GM10266 (cell line): ENCODE results near the gene CYP11A1.

Source experiments
- DNase-seq: peaks from one replicate; pipeline ENCODE4 v3.0.0; 2012; ENCODE audit errors: extremely low spot score
- CTCF ChIP-seq: IDR thresholded peaks from 2 replicates; pipeline ENCODE4 v1.5.1; 2012; ENCODE audit warnings: mild to moderate bottlenecking, low read depth; ENCODE audit not compliant: control insufficient read depth, insufficient read depth; ENCODE audit errors: missing control alignments

Gene CYP11A1

DNA sequence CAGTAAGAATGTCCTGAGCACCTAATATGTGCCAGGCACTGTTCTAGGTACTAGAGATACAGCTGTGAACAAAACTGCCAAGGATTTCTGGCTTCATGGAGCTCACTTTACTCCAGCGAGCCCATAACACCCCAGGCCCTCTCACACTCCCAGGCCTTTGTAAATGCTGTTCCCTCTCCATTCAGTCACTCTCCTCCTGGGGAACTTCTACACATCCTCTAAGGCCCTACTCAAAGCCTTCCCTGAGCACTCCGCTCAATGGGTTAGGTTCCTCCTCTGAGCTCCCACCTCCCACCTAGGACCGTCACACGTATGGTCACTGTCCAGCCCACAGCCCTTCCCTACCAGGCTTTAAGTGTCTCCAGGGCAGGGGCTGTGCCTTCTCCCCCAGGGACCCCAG, 39.1 kb upstream of the CYP11A1 start:
- TF ChIP-seq CTCF = no peak
- no peak for DNase-seq

DNA sequence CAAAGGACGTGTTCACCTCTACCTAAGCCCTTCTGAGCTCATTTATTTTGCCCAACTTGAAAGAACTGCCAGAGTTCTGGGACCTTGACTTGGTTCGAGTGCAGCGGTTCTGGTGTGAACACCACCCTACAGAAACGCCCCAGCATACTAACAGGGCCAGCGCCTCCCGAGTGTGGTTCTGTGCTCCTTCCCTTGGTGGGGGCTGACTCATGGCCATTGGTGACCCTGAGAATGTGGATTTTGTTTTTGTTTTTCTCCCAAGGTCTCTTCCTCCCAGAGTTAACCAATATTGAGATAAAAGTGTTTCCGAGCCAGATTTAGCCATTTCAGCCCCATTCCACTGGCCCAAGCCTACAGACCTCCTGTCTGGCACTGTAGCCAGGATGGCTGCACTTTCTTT, 38.4 kb upstream of the CYP11A1 start:
- TF ChIP-seq CTCF = no peak
- DNase-seq = no peak

GRCh38 chr15:74403991-74404563, 36.6 kb upstream of the CYP11A1 start:
- TF ChIP-seq CTCF = no peak
- peak; percentile 67 for DNase-seq

DNA sequence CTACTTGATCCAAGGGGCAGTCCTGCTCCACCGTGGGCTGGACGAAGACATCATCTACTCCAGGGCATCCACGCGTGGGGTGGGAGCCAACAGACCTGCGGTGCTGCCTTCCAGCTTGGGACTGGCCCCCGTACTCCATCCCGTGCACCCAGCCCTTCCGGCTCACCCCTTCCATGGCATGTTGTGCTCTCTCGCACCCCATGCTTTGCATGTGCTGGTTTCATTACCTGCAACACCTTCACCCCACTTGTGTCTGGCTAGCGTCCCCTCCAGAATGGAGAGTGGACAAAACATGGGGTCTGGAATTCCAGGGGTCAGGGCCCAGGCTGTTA, 36.1 kb upstream of the CYP11A1 start:
- no peak for TF ChIP-seq CTCF
- no peak for DNase-seq

DNA sequence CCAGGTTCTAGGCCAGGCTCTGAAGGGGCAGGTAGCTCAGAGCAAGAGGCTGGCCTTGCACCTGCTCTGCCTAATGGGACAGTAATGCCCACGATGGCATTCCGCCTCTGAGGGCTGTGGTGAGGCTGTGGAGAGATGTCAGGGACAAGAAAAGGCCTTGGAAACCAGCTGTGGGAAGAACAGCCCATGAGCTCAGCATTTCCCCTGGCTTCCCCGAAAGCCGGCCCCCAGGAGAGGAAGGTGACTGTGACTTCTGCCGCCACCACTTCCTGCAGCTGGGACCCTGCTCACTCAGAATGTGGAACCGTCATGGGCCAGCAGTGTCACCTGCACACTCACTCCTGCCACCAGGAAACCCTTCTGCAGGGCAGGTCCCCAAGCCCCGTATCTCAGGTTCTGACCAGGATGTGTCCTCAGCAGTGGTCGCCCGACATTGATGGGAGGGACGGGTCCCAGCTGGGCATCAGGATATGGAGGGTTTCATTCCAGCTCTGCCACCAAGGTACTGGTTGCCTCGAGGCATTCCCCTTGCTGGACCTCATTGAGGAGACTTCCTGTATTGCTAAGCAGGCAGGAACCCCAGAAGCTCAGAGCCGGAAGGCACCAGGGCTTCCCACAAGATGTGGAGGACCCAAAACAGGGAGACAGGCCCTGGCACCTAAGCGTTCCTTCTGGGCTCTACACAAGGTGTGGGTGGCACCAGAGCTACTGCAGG, 35.6 kb upstream of the CYP11A1 start:
- peak; percentile 69 for DNase-seq
- no peak for TF ChIP-seq CTCF

- no peak for DNase-seq
- no peak for TF ChIP-seq CTCF
Observed at GRCh38 chr15:74402337-74402841, 34.9 kb upstream of the CYP11A1 start.
